H9 (cell line): ENCODE results near the gene NEK6. TPM values are rescaled to one million over a fixed set of nuclear protein-coding genes. Genes with fewer than 3 reads are reported as not detected.

ENCODE experiments used
- DNase-seq: peaks from one replicate; pipeline ENCODE4 v3.0.0-alpha.2; 2017
- H2AFZ ChIP-seq: one replicate; pipeline ENCODE4 v1.6.1; 2013; ENCODE audit warnings: mild to moderate bottlenecking, low read length, control low read depth, moderate library complexity
- H2AK5ac ChIP-seq: 2 replicates; pipeline ENCODE4 v1.6.1; 2013; ENCODE audit warnings: low read length, control low read depth, mixed read lengths; ENCODE audit not compliant: insufficient read length
- H2BK120ac ChIP-seq: one replicate; pipeline ENCODE4 v1.6.1; 2013; ENCODE audit warnings: low read depth, mild to moderate bottlenecking, low read length, control low read depth, inconsistent platforms; ENCODE audit not compliant: poor library complexity, severe bottlenecking
- H2BK12ac ChIP-seq: 2 replicates; pipeline ENCODE4 v1.6.1; 2013; ENCODE audit warnings: low read length, control low read depth, mixed read lengths, low read depth; ENCODE audit not compliant: insufficient read length
- H2BK15ac ChIP-seq: 2 replicates; pipeline ENCODE4 v1.6.1; 2013; ENCODE audit warnings: low read depth, low read length, control low read depth
- H2BK20ac ChIP-seq: one replicate; pipeline ENCODE4 v1.6.1; 2013; ENCODE audit warnings: low read depth, mild to moderate bottlenecking, low read length, control low read depth, inconsistent platforms; ENCODE audit not compliant: poor library complexity, severe bottlenecking
- H2BK5ac ChIP-seq: 2 replicates; pipeline ENCODE4 v1.6.1; 2013; ENCODE audit warnings: low read length, control low read depth, mixed read lengths; ENCODE audit not compliant: insufficient read length
- H3K14ac ChIP-seq: 2 replicates; pipeline ENCODE4 v1.6.1; 2013; ENCODE audit warnings: low read length, control low read depth; ENCODE audit not compliant: insufficient read depth
- H3K18ac ChIP-seq: 2 replicates; pipeline ENCODE4 v1.6.1; 2013; ENCODE audit warnings: low read depth, mild to moderate bottlenecking, mixed read lengths, low read length, control low read depth; ENCODE audit not compliant: insufficient read length
- H3K23ac ChIP-seq: 2 replicates; pipeline ENCODE4 v1.6.1; 2013; ENCODE audit warnings: low read length, control low read depth, mixed read lengths, low read depth; ENCODE audit not compliant: insufficient read length
- H3K23me2 ChIP-seq: 2 replicates; pipeline ENCODE4 v1.6.1; 2013; ENCODE audit warnings: low read depth, mild to moderate bottlenecking, mixed read lengths, low read length, control low read depth; ENCODE audit not compliant: insufficient read length, poor library complexity, severe bottlenecking
- H3K27ac ChIP-seq: 2 replicates; pipeline ENCODE4 v1.5.1; 2013; ENCODE audit warnings: low read length, control low read depth, mixed read lengths, low read depth; ENCODE audit not compliant: insufficient read length
- H3K27me3 ChIP-seq: 2 replicates; pipeline ENCODE4 v1.6.1; 2013; ENCODE audit warnings: low read length, control low read depth, inconsistent platforms; ENCODE audit not compliant: insufficient read depth
- H3K4ac ChIP-seq: 2 replicates; pipeline ENCODE4 v1.6.1; 2013; ENCODE audit warnings: low read depth, mild to moderate bottlenecking, control low read depth, inconsistent platforms, low read length, moderate library complexity
- H3K4me1 ChIP-seq: 2 replicates; pipeline ENCODE4 v1.6.1; 2013; ENCODE audit warnings: low read length, control low read depth, inconsistent platforms; ENCODE audit not compliant: insufficient read depth
- H3K4me2 ChIP-seq: 2 replicates; pipeline ENCODE4 v1.6.1; 2013; ENCODE audit warnings: low read length, control low read depth, mixed read lengths; ENCODE audit not compliant: insufficient read length, insufficient read depth
- H3K56ac ChIP-seq: 2 replicates; pipeline ENCODE4 v1.6.1; 2013; ENCODE audit warnings: low read depth, mild to moderate bottlenecking, mixed read lengths, low read length, control low read depth; ENCODE audit not compliant: insufficient read length
- H3K79me1 ChIP-seq: 2 replicates; pipeline ENCODE4 v1.6.1; 2013; ENCODE audit warnings: low read depth, mild to moderate bottlenecking, moderate library complexity, low read length, control low read depth, inconsistent platforms; ENCODE audit not compliant: insufficient read depth, poor library complexity, severe bottlenecking
- H3K79me2 ChIP-seq: 2 replicates; pipeline ENCODE4 v1.6.1; 2013; ENCODE audit warnings: low read length, control low read depth, inconsistent platforms; ENCODE audit not compliant: insufficient read depth
- H3K9ac ChIP-seq: 2 replicates; pipeline ENCODE4 v1.6.1; 2013; ENCODE audit warnings: low read length, control low read depth, mixed read lengths; ENCODE audit not compliant: insufficient read length; ENCODE audit errors: extremely low read depth
- H3K9me3 ChIP-seq: one replicate; pipeline ENCODE4 v1.6.1; 2013; ENCODE audit warnings: low read depth, low read length, inconsistent platforms; ENCODE audit not compliant: control insufficient read depth
- H3T11ph ChIP-seq: one replicate; pipeline ENCODE4 v1.6.1; 2013; ENCODE audit warnings: mild to moderate bottlenecking, low read length, control low read depth, inconsistent platforms
- H4K20me1 ChIP-seq: one replicate; pipeline ENCODE4 v1.6.1; 2013; ENCODE audit not compliant: control insufficient read depth, insufficient read length, insufficient read depth
- H4K5ac ChIP-seq: 2 replicates; pipeline ENCODE4 v1.6.1; 2013; ENCODE audit warnings: low read depth, mild to moderate bottlenecking, mixed read lengths, low read length, control low read depth; ENCODE audit not compliant: insufficient read length
- H4K8ac ChIP-seq: replicated peaks from 2 replicates; pipeline ENCODE4 v1.6.1; 2013; ENCODE audit warnings: low read length, control low read depth, mixed read lengths, low read depth; ENCODE audit not compliant: insufficient read length
- H4K91ac ChIP-seq: 2 replicates; pipeline ENCODE4 v1.6.1; 2013; ENCODE audit warnings: low read depth, mild to moderate bottlenecking, moderate library complexity, mixed read lengths, low read length, control low read depth; ENCODE audit not compliant: insufficient read length
- H3K27ac Mint-ChIP-seq, 3 experiments: 2 replicates in 2 of 3; 3 replicates in 1 of 3; pipeline ENCODE4 v1.8.0; 2020 to 2021; ENCODE audit warnings: mixed read lengths in 3 of 3, mild to moderate bottlenecking in 1 of 3, moderate library complexity in 1 of 3
- H3K27me3 Mint-ChIP-seq: 2 replicates; pipeline ENCODE4 v1.8.0; 2021; ENCODE audit warnings: low read depth, mild to moderate bottlenecking, moderate library complexity, mixed read lengths
- H3K36me3 Mint-ChIP-seq, 3 experiments: 2 replicates in 2 of 3; 3 replicates in 1 of 3; pipeline ENCODE4 v1.8.0; 2020 to 2021; ENCODE audit warnings: low read depth in 3 of 3, mixed read lengths in 3 of 3; ENCODE audit not compliant: insufficient read depth in 1 of 3
- H3K4me1 Mint-ChIP-seq, 2 experiments: 2 replicates each; pipeline ENCODE4 v1.8.0; 2020; ENCODE audit warnings: mixed read lengths in 2 of 2
- H3K4me3 Mint-ChIP-seq, 2 experiments: 2 replicates in 1 of 2; 3 replicates in 1 of 2; pipeline ENCODE4 v1.8.0; 2020 to 2021; ENCODE audit warnings: mild to moderate bottlenecking in 2 of 2, mixed read lengths in 2 of 2, moderate library complexity in 1 of 2
- H3K9me3 Mint-ChIP-seq, 2 experiments: 2 replicates in 1 of 2; 3 replicates in 1 of 2; pipeline ENCODE4 v1.8.0; 2020; ENCODE audit warnings: mild to moderate bottlenecking in 2 of 2, mixed read lengths in 2 of 2, moderate library complexity in 1 of 2
- CTCF ChIP-seq: fragments of 200-600 bp; sonication (generic); conservative IDR thresholded peaks from 3 replicates; pipeline ENCODE4 v1.8.0; 2021; ENCODE audit warnings: antibody characterized with exemption, mild to moderate bottlenecking
- WGBS: extraction: QIAGEN DNeasy Blood & Tissue Kit; methylation state at CpG from one replicate; pipeline ENCODE4 v1.1.7; 2013; ENCODE audit warnings: missing lambda C conversion rate, low lambda C conversion rate, mixed read lengths; ENCODE audit not compliant: insufficient read length; ENCODE audit errors: extremely low coverage; 5-methylcytosine and 5-hydroxymethylcytosine counted together
- total RNA-seq: library from RNA; stranded (reverse); gene quantifications from 2 replicates; pipeline ENCODE4 v1.2.1, GENCODE V29; 2021

The NEK6 gene
- total RNA-seq, 1 experiment from 2014 or later: 14.3 TPM

- H2BK15ac ChIP-seq: no peak overlapping the region
- H3K27ac ChIP-seq: no peak overlapping the region
- H3K4me1 ChIP-seq: peaks cover 11% of the 10 kb centered on the region
- no peaks in the 10 kb centered on the region for H3K27me3 ChIP-seq
- H3K4me3 Mint-ChIP-seq: no peak overlapping the region
- peak overlapping the region; percentile 37 for H2BK12ac ChIP-seq
- H3K4me2 ChIP-seq: no peak overlapping the region
- no peak overlapping the region for H3K14ac ChIP-seq
- no peak overlapping the region for H3T11ph ChIP-seq
- no peak overlapping the region for H3K4ac ChIP-seq
- no peak overlapping the region for H3K23ac ChIP-seq
- no peak overlapping the region for H3K9ac ChIP-seq
- no peak overlapping the region for H2AFZ ChIP-seq
- peaks cover 5% of the 10 kb centered on the region for H3K27me3 Mint-ChIP-seq
- no peak overlapping the region for H2BK20ac ChIP-seq
- H3K4me1 Mint-ChIP-seq: peaks cover 50 to 54% of the 10 kb centered on the region in 2 experiments
- no peak overlapping the region for H2BK5ac ChIP-seq
- no peak overlapping the region for H3K56ac ChIP-seq
- no peaks in the 10 kb centered on the region for H3K79me1 ChIP-seq
- no CpG with 5 or more reads among the region's 13 CpGs for WGBS
- H3K23me2 ChIP-seq: peaks cover 14% of the 10 kb centered on the region
- DNase-seq: no peak
- no peaks in the 10 kb centered on the region for H3K36me3 Mint-ChIP-seq
- H3K79me2 ChIP-seq: peaks cover 2% of the 10 kb centered on the region; the same call in 1 of the 2 replicates
- H3K9me3 Mint-ChIP-seq: no peaks in the 10 kb centered on the region; a peak in 1 of 5 replicates
- no peak overlapping the region for H2BK120ac ChIP-seq
- no peak overlapping the region for H3K18ac ChIP-seq
- no peak for TF ChIP-seq CTCF
- H4K20me1 ChIP-seq: peaks cover 2% of the 10 kb centered on the region
- H3K9me3 ChIP-seq: no peaks in the 10 kb centered on the region
- H3K27ac Mint-ChIP-seq: peak overlapping the region; percentile 46 to 68 (median 49); a peak in 3 of 7 replicates
- no peak overlapping the region for H4K91ac ChIP-seq
- H4K8ac ChIP-seq: no peak overlapping the region
- H4K5ac ChIP-seq: no peak overlapping the region
- no peak overlapping the region for H2AK5ac ChIP-seq
Observed at GRCh38 chr9:124261736-124262648, 4.2 kb downstream of the NEK6 start.
